Adrenal gland (tissue), 12 donors: ENCODE results near the gene RPN1. TPM values are rescaled to one million over a fixed set of nuclear protein-coding genes. Genes with fewer than 3 reads are reported as not detected.
"Not testable (repeated sequence)": the region's sequence is repeated elsewhere in the genome, so short reads cannot be mapped to it uniquely, and the experiment has no call there.

Source experiments
- DNase-seq, 7 donors: peaks; one replicate each; pipeline ENCODE4 v3.0.0-alpha.2; 2019 to 2020
- H3K27ac ChIP-seq, 5 donors: fragments of 200-600 bp; sonication (generic) in 4 of 5; 1 replicate in 3 of 5; 2 replicates in 2 of 5; pipeline versions ENCODE4 v1.5.1 to v1.8.0; 2016 to 2020; ENCODE audit warnings: mild to moderate bottlenecking in 1 of 5
- H3K27me3 ChIP-seq: fragments of 200-600 bp; 2 replicates; pipeline ENCODE4 v1.8.0; 2021
- H3K36me3 ChIP-seq, 2 donors: fragments of 200-600 bp; replicated peaks in 1 of 2; 1 replicate in 1 of 2; 2 replicates in 1 of 2; pipeline versions ENCODE4 v1.5.1 to v1.8.0; 2018 to 2022
- H3K4me1 ChIP-seq, 2 donors: fragments of 200-600 bp; replicated peaks in 1 of 2; 1 replicate in 1 of 2; 2 replicates in 1 of 2; pipeline versions ENCODE4 v1.5.1 to v1.8.0; 2018 to 2021
- H3K4me3 ChIP-seq, 4 donors: fragments of 200-600 bp; sonication (generic) in 3 of 4; one replicate each; pipeline ENCODE4 v1.5.1; 2016 to 2018
- H3K9me3 ChIP-seq, 3 donors: fragments of 200-600 bp; sonication (generic) in 1 of 3; replicated peaks in 1 of 3; 1 replicate in 2 of 3; 2 replicates in 1 of 3; pipeline versions ENCODE4 v1.5.1 to v1.8.0; 2016 to 2021
- CTCF ChIP-seq, 6 experiments: fragments of 450-650 bp in 4 of 6; fragments of 200-600 bp in 2 of 6; sonication (generic) in 1 of 6; IDR thresholded peaks; 1 replicate in 5 of 6; 2 replicates in 1 of 6; pipeline versions ENCODE4 v1.5.1 to v1.8.0; 2016 to 2021; ENCODE audit warnings: antibody characterized with exemption in 6 of 6, mild to moderate bottlenecking in 2 of 6, moderate library complexity in 1 of 6
- POLR2A ChIP-seq, 2 donors: fragments of 450-650 bp; IDR thresholded peaks; one replicate each; pipeline ENCODE4 v1.6.1; 2017; ENCODE audit warnings: antibody characterized with exemption in 2 of 2, mild to moderate bottlenecking in 2 of 2, moderate library complexity in 1 of 2
- WGBS, 4 donors: extraction: QIAGEN DNeasy Blood & Tissue Kit in 2 of 4; methylation state at CpG; one replicate each; pipeline versions ENCODE4 v1.1.5 to v1.1.7; 2013 to 2017; 5-methylcytosine and 5-hydroxymethylcytosine counted together
- intact Hi-C, 2 donors: fragments of 100-400 bp; cut with DNase I; formaldehyde crosslinking; loops; one replicate each; pipeline versions ENCODE4 v1.14.1 to v1.15.0; 2022 to 2023
- polyA plus RNA-seq, 3 donors: library from polyadenylated mRNA; stranded (reverse); fragments of 200-250 nt in 2 of 3; fragments of 350-450 nt in 1 of 3; fragmentation: Illumina TruSeq in 1 of 3; extraction: RNeasy Lipid Tissue Mini Kit (QIAGEN cat#74804) in 1 of 3; gene quantifications; one replicate each; pipeline ENCODE4 v1.2.3, GENCODE V29; 2013 to 2014
- total RNA-seq, 9 donors: library from RNA; depleted of rRNA in 4 of 9; stranded (reverse); fragments of >200 nt in 4 of 9; fragments of 120-200 nt in 1 of 9; fragmentation: NEBNext Ultra II Directional in 1 of 9; extraction: Animal tissue kit (Norgen Biotek cat#: 25700) in 1 of 9; gene quantifications; one replicate each; pipeline versions ENCODE4 v1.1.0 to v1.2.4, GENCODE V29; 2013 to 2023
- donor health status: healthy with polysubstance abuse.
- donor health status: Bipolar disorder and iron deficiency.
- donor health status: DM: yes; HTN: yes; CAD: no.
- donor health status: DM: no; HTN: no; CAD: no.
- donor health status: DM: no; HTN: no; CAD: no.
- donor health status: DM: yes; HTN: yes; CAD: no.

The RPN1 gene
- total and polyA plus RNA-seq, 12 donors: 35.9 to 299 (median 227) TPM

DNA sequence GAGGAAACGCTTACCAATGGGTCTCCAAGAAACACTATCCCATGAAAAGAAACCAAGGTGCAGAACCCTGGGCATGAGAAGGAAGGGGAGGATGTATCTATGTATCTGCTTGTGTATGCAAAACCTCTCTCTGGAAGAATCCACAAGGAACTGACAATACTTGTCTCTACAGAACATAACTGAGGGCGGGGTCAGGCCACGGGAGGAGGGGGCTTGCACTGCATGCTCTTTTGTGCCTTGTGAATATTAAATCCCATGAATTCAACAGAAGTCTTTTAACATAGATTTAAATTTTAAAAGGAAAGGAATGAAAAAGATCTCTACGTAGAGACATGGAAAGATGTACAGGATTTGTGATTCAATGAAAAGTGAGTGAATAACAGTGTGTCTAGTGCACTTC is 57.8 kb downstream of the RPN1 start:
- H3K36me3 ChIP-seq: no peaks in the 10 kb centered on the region
- WGBS, 4 donors: 78 to 86% (median 82%) methylated on average over 4 of the region's 4 CpGs
- no peak for DNase-seq
- H3K27ac ChIP-seq: no peak overlapping the region
- no peaks in the 10 kb centered on the region for H3K27me3 ChIP-seq
- intact Hi-C loops: no loop called here
- H3K4me1 ChIP-seq: no peaks in the 10 kb centered on the region
- H3K9me3 ChIP-seq: no peaks in the 10 kb centered on the region
- H3K4me3 ChIP-seq: no peak overlapping the region
- TF ChIP-seq POLR2A (IDR thresholded peaks at IDR 0.05) (no peak), CTCF (IDR thresholded peaks at IDR 0.05) (no peak)

- DNase-seq: no peak
- TF ChIP-seq POLR2A (IDR thresholded peaks at IDR 0.05): no peak
- no peak for TF ChIP-seq CTCF (IDR thresholded peaks at IDR 0.05)
- Histone ChIP-seq H3K9me3 (no peaks in the 10 kb centered on the region), H3K27me3 (no peaks in the 10 kb centered on the region), H3K4me3 (no peak overlapping the region), H3K27ac (no peak overlapping the region), H3K4me1 (no peaks in the 10 kb centered on the region), H3K36me3 (no peaks in the 10 kb centered on the region)
- WGBS, 4 donors: 54 to 77% (median 67%) methylated on average over 3 to 5 of the region's 5 CpGs
- intact Hi-C loops: no loop called here
Observed at GRCh38 chr3:128591738-128592426, 58.7 kb downstream of the RPN1 start.

GRCh38 chr3:128590948-128591347 is 59.7 kb downstream of the RPN1 start:
- 80 to 87% (median 84%) methylated on average over 6 to 8 of the region's 8 CpGs for WGBS, 4 donors
- H3K4me3 ChIP-seq: no peak overlapping the region
- no peaks in the 10 kb centered on the region for H3K27me3 ChIP-seq
- no peaks in the 10 kb centered on the region for H3K4me1 ChIP-seq
- no peak overlapping the region for H3K27ac ChIP-seq
- DNase-seq: no peak
- H3K36me3 ChIP-seq: no peaks in the 10 kb centered on the region
- TF ChIP-seq CTCF (IDR thresholded peaks at IDR 0.05) (no peak), POLR2A (IDR thresholded peaks at IDR 0.05) (no peak)
- intact Hi-C loops: no loop called here
- H3K9me3 ChIP-seq: no peaks in the 10 kb centered on the region

DNA sequence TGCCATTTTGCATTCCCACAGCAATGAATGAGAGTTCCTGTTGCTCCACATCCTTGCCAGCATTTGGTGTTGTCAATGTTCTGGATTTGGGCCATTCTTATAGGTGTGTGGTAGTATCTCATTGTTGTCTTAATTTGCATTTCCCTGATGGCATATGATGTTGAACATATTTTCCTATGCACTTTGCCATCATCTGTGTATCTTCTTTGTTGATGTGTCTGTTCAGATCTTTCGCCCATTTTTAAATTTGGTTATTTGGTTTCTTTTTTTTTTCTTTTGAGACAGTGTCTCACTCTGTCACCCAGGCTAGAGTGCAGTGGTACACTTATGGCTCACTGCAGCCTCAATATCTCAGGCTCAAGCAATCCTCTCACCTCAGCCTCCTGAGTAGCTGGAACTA is 60.6 kb downstream of the RPN1 start:
- H3K4me3 ChIP-seq, H3K36me3 ChIP-seq, H3K9me3 ChIP-seq, DNase-seq, H3K27ac ChIP-seq, intact Hi-C loops, H3K4me1 ChIP-seq, H3K27me3 ChIP-seq: not testable (repeated sequence)
- WGBS, 4 donors: 0 to 90% (median 54%) methylated on average over 1 of the region's 1 CpG

- Histone ChIP-seq H3K27ac (no peak overlapping the region), H3K9me3 (no peaks in the 10 kb centered on the region), H3K4me1 (no peaks in the 10 kb centered on the region), H3K36me3 (no peaks in the 10 kb centered on the region), H3K4me3 (no peak overlapping the region), H3K27me3 (no peaks in the 10 kb centered on the region)
- TF ChIP-seq POLR2A (IDR thresholded peaks at IDR 0.05): no peak
- no peak for TF ChIP-seq CTCF (IDR thresholded peaks at IDR 0.05)
- intact Hi-C loops: no loop called here
- no peak for DNase-seq
- WGBS, 4 donors: 58 to 77% (median 65%) methylated on average over 9 to 10 of the region's 10 CpGs
Observed at GRCh38 chr3:128588147-128588546, 62.5 kb downstream of the RPN1 start.
